Small intestine (tissue), 16 donors: ENCODE results near the gene RALGAPA1. TPM values are rescaled to one million over a fixed set of nuclear protein-coding genes. Genes with fewer than 3 reads are reported as not detected.
"Not testable (repeated sequence)": the region's sequence is repeated elsewhere in the genome, so short reads cannot be mapped to it uniquely, and the experiment has no call there.

Experiments
- DNase-seq, 2 donors: peaks; one replicate each; pipeline versions ENCODE4 v3.0.0 to v3.0.0-alpha.2; 2013
- FAIRE-seq: peaks from 2 replicates; lab custom pipeline; 2012; peaks lifted over from hg19 to GRCh38; lab: Jason Lieb, UNC
- H3K27ac ChIP-seq, 3 donors: one replicate each; pipeline ENCODE4 v1.5.1; 2013; ENCODE audit warnings: low read length in 2 of 3, mild to moderate bottlenecking in 2 of 3, control low read depth in 1 of 3, inconsistent platforms in 1 of 3, low read depth in 1 of 3, moderate library complexity in 1 of 3
- H3K27me3 ChIP-seq, 3 donors: one replicate each; pipeline ENCODE4 v1.6.1; 2013; ENCODE audit warnings: low read length in 3 of 3, inconsistent platforms in 1 of 3; ENCODE audit not compliant: control insufficient read depth in 3 of 3, insufficient read depth in 3 of 3
- H3K36me3 ChIP-seq, 3 donors: one replicate each; pipeline ENCODE4 v1.6.1; 2013; ENCODE audit warnings: low read length in 3 of 3, inconsistent platforms in 1 of 3, low read depth in 1 of 3, mild to moderate bottlenecking in 1 of 3, moderate library complexity in 1 of 3; ENCODE audit not compliant: control insufficient read depth in 3 of 3, insufficient read depth in 2 of 3
- H3K4me1 ChIP-seq, 3 donors: one replicate each; pipeline ENCODE4 v1.6.1; 2013; ENCODE audit warnings: low read length in 2 of 3, inconsistent platforms in 1 of 3, low read depth in 1 of 3, mild to moderate bottlenecking in 1 of 3, moderate library complexity in 1 of 3; ENCODE audit not compliant: control insufficient read depth in 3 of 3, insufficient read depth in 2 of 3
- H3K4me3 ChIP-seq, 3 donors: one replicate each; pipeline ENCODE4 v1.5.1; 2013; ENCODE audit warnings: low read length in 3 of 3, control low read depth in 1 of 3, inconsistent platforms in 1 of 3, low read depth in 1 of 3, mild to moderate bottlenecking in 1 of 3, moderate library complexity in 1 of 3
- H3K9me3 ChIP-seq, 2 donors: one replicate each; pipeline ENCODE4 v1.6.1; 2013; ENCODE audit warnings: low read depth in 1 of 2, low read length in 1 of 2; ENCODE audit not compliant: control insufficient read depth in 2 of 2, insufficient read depth in 1 of 2
- WGBS, 3 donors: extraction: QIAGEN DNeasy Blood & Tissue Kit; methylation state at CpG; one replicate each; pipeline ENCODE4 v1.1.7; 2013; 5-methylcytosine and 5-hydroxymethylcytosine counted together
- long read RNA-seq, 10 donors: transcript quantifications; one replicate each; lab custom pipeline, GENCODE V29; 2026
- polyA plus RNA-seq, 4 donors: library from polyadenylated mRNA; stranded (reverse) in 3 of 4; unstranded in 1 of 4; fragments of 200-250 nt in 3 of 4; fragments of 120-200 nt in 1 of 4; gene quantifications; one replicate each; pipeline versions ENCODE4 v1.2.1 to v1.2.3, GENCODE V29; 2013
- donor health status: healthy with polysubstance abuse.
- donor health status: control.
- donor health status: control.
- donor health status: Bipolar disorder and iron deficiency.
- donor health status: healthy.

The RALGAPA1 gene
- 10 to 100 TPM in 3 of 4 donors, 1 to 10 TPM in 1; 9.6 to 27.6 (median 13.3) TPM for polyA plus RNA-seq
- long read RNA-seq, donor 1 = 0 reads
- long read RNA-seq, donor 2, partial matches to known transcripts = 0 of 1 reads
- long read RNA-seq, donor 2, other reads (novel, unspliced or antisense) = 0 of 1 reads
- long read RNA-seq, donor 3, partial matches to known transcripts = 0 of 1 reads
- long read RNA-seq, donor 3, other reads (novel, unspliced or antisense) = 0 of 1 reads
- long read RNA-seq, donor 4 = 0 reads
- long read RNA-seq, donor 5 = 0 reads
- long read RNA-seq, donor 6 = 0 reads
- long read RNA-seq, donor 7 = 0 reads
- long read RNA-seq, donor 8 = 0 reads
- long read RNA-seq, donor 9 = 0 reads
- long read RNA-seq, donor 10, full-length matches to known transcripts = 1 of 1 reads
- long read RNA-seq, donor 10, partial matches to known transcripts = 0 of 1 reads
- long read RNA-seq, donor 10, other reads (novel, unspliced or antisense) = 0 of 1 reads

- H3K27ac ChIP-seq = peak within 1 kb of the TSS; percentile 93 to 97 (median 94)
- peaks cover 0 to 15% (median 0%) of the 10 kb centered on the region in 3 donors for H3K4me1 ChIP-seq
- not testable (repeated sequence) for H3K9me3 ChIP-seq, H3K27me3 ChIP-seq, FAIRE-seq
- WGBS, 3 donors = 0 to 1% (median 1%) methylated on average over 48 to 58 of the region's 66 CpGs
- H3K4me3 ChIP-seq = peak within 1 kb of the TSS; percentile 55 to 92 (median 70)
- peak; percentile 96 to 99 for DNase-seq
- peaks cover 0 to 12% (median 0%) of the 10 kb centered on the region in 3 donors for H3K36me3 ChIP-seq
Observed at GRCh38 chr14:35808638-35809563, at the start of gene RALGAPA1. RALGAPA1 (minus strand) TSS chr14:35809295; CDS start chr14:35808835, 460 bp downstream.

- Histone ChIP-seq H3K4me1 (no peaks in the 10 kb centered on the region), H3K36me3 (peaks cover 0 to 15% (median 5%) of the 10 kb centered on the region in 3 donors), H3K27ac (no peak overlapping the region), H3K4me3 (no peak overlapping the region), H3K9me3 (no peaks in the 10 kb centered on the region), H3K27me3 (no peaks in the 10 kb centered on the region)
- DNase-seq (no peak), FAIRE-seq (no peak)
- WGBS, 3 donors = 93 to 97% (median 96%) methylated on average over 7 of the region's 7 CpGs
Observed at GRCh38 chr14:35858521-35859209, 49.6 kb upstream of the RALGAPA1 start.

- H3K4me1 ChIP-seq = no peaks in the 10 kb centered on the region
- H3K36me3 ChIP-seq = peaks cover 0 to 12% (median 3%) of the 10 kb centered on the region in 3 donors
- whole genome bisulfite sequencing, 3 donors = 22 to 56% (median 42%) methylated on average over 6 of the region's 6 CpGs
- FAIRE-seq (no peak), DNase-seq (peak in 1 of 2 donors; percentile 7)
- no peaks in the 10 kb centered on the region for H3K27me3 ChIP-seq
- H3K27ac ChIP-seq = no peak overlapping the region
- H3K9me3 ChIP-seq = no peaks in the 10 kb centered on the region
- H3K4me3 ChIP-seq = no peak overlapping the region
Observed at GRCh38 chr14:35855876-35856481, 46.9 kb upstream of the RALGAPA1 start.

GRCh38 chr14:35854696-35855270, 45.7 kb upstream of the RALGAPA1 start:
- Histone ChIP-seq H3K9me3 (no peaks in the 10 kb centered on the region), H3K4me1 (no peaks in the 10 kb centered on the region), H3K36me3 (peaks cover 0 to 16% (median 3%) of the 10 kb centered on the region in 3 donors), H3K27ac (no peak overlapping the region), H3K27me3 (no peaks in the 10 kb centered on the region), H3K4me3 (no peak overlapping the region)
- WGBS, 3 donors = 76 to 87% (median 82%) methylated on average over 1 of the region's 1 CpG
- DNase-seq = no peak
- FAIRE-seq = no peak

GRCh38 chr14:35853225-35853624, 44.1 kb upstream of the RALGAPA1 start:
- Histone ChIP-seq H3K27ac (no peak overlapping the region), H3K4me1 (no peaks in the 10 kb centered on the region), H3K4me3 (no peak overlapping the region), H3K27me3 (no peaks in the 10 kb centered on the region), H3K36me3 (peaks cover 0 to 6% (median 0%) of the 10 kb centered on the region in 3 donors), H3K9me3 (no peaks in the 10 kb centered on the region)
- FAIRE-seq (no peak), DNase-seq (no peak)
- WGBS, 3 donors = 90 to 98% (median 93%) methylated on average over 2 of the region's 2 CpGs

- Histone ChIP-seq H3K27ac (no peak overlapping the region), H3K27me3 (no peaks in the 10 kb centered on the region), H3K36me3 (peaks cover 0 to 8% (median 0%) of the 10 kb centered on the region in 3 donors), H3K4me1 (no peaks in the 10 kb centered on the region), H3K4me3 (no peak overlapping the region), H3K9me3 (no peaks in the 10 kb centered on the region)
- WGBS, 3 donors = 93 to 99% (median 96%) methylated on average over 3 of the region's 3 CpGs
- FAIRE-seq (no peak), DNase-seq (no peak)
Observed at GRCh38 chr14:35851823-35852222, 42.7 kb upstream of the RALGAPA1 start.

- Histone ChIP-seq H3K27ac (no peak overlapping the region), H3K4me1 (no peaks in the 10 kb centered on the region), H3K27me3 (no peaks in the 10 kb centered on the region), H3K9me3 (no peaks in the 10 kb centered on the region), H3K4me3 (no peak overlapping the region), H3K36me3 (peaks cover 0 to 21% (median 0%) of the 10 kb centered on the region in 3 donors)
- FAIRE-seq (no peak), DNase-seq (no peak)
- 75 to 91% (median 83%) methylated on average over 1 of the region's 1 CpG for WGBS, 3 donors
Observed at GRCh38 chr14:35849122-35849521, 40.0 kb upstream of the RALGAPA1 start.
